ENCODE data around the gene MXI1.

DNA sequence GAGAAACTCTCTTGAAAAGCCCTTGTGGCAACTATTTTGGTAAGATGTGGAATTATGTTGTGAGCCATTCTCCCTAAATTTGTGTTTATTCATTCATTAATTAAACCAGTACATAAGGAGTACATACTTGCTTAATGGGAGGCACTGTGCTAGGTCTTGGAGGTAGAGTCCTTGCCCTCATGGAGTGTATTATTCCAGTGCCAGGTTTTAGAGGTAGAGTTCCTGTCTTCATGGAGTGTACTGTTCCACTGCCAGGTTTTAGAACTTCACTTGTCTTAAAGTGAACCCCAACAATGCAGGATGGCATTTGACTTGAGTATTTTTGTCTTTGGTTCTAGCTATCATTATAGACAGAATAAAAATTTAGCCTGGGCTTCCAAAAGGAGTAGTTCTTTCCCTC lies 8.8 kb downstream of the MXI1 start:
- TF ChIP-seq, protein P1, sequence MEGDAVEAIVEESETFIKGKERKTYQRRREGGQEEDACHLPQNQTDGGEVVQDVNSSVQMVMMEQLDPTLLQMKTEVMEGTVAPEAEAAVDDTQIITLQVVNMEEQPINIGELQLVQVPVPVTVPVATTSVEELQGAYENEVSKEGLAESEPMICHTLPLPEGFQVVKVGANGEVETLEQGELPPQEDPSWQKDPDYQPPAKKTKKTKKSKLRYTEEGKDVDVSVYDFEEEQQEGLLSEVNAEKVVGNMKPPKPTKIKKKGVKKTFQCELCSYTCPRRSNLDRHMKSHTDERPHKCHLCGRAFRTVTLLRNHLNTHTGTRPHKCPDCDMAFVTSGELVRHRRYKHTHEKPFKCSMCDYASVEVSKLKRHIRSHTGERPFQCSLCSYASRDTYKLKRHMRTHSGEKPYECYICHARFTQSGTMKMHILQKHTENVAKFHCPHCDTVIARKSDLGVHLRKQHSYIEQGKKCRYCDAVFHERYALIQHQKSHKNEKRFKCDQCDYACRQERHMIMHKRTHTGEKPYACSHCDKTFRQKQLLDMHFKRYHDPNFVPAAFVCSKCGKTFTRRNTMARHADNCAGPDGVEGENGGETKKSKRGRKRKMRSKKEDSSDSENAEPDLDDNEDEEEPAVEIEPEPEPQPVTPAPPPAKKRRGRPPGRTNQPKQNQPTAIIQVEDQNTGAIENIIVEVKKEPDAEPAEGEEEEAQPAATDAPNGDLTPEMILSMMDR (conservative IDR thresholded peaks at IDR 0.05; ENCODE audit: low read depth, low read length): no peak
- TF ChIP-seq EZH2 (IDR thresholded peaks at IDR 0.05; ENCODE audit: borderline replicate concordance, low read depth, low read length, poor library complexity, severe bottlenecking): no peak
